Activated T-cell treated with anti-CD3 and anti-CD28 coated beads, Interleukin-2, amount 50 U/mL, for 48 hours (primary cell): ENCODE results near the gene GRB10.
"Not testable (repeated sequence)": the region's sequence is repeated elsewhere in the genome, so short reads cannot be mapped to it uniquely, and the experiment has no call there.

Experiments
- DNase-seq, 2 experiments: peaks; one replicate each; pipeline ENCODE4 v3.0.0-alpha.2; 2020

Gene GRB10

GRCh38 chr7:50565977-50566376, 216.7 kb downstream of the GRB10 start:
- DNase-seq, result no peak

- DNase-seq, result no peak
Measured at GRCh38 chr7:50565559-50565916, 217.2 kb downstream of the GRB10 start.

GRCh38 chr7:50564640-50565558, 217.8 kb downstream of the GRB10 start, which contains the start of gene DDC:
Gene DDC (minus strand): TSS chr7:50565405. CDS start chr7:50544085, 21,320 bp downstream.
- DNase-seq, result no peak

GRCh38 chr7:50564171-50564570, 218.5 kb downstream of the GRB10 start:
- no peak for DNase-seq

GRCh38 chr7:50562136-50562535, 220.6 kb downstream of the GRB10 start:
- no peak for DNase-seq

- DNase-seq, result no peak
Measured at GRCh38 chr7:50560865-50561351, 221.8 kb downstream of the GRB10 start.

GRCh38 chr7:50559881-50560280, 222.8 kb downstream of the GRB10 start:
- no peak for DNase-seq

GRCh38 chr7:50558294-50559053, 224.2 kb downstream of the GRB10 start:
- no peak for DNase-seq

- no peak for DNase-seq
Measured at GRCh38 chr7:50557099-50557498, 225.6 kb downstream of the GRB10 start.

GRCh38 chr7:50556247-50556991, 226.3 kb downstream of the GRB10 start:
- no peak for DNase-seq

- no peak for DNase-seq
Measured at GRCh38 chr7:50555594-50556140, 227.0 kb downstream of the GRB10 start.

- DNase-seq, result no peak
Measured at GRCh38 chr7:50554431-50555322, 228.0 kb downstream of the GRB10 start.

GRCh38 chr7:50553973-50554372, 228.7 kb downstream of the GRB10 start:
- no peak for DNase-seq

- DNase-seq, result no peak
Measured at GRCh38 chr7:50552921-50553320, 229.8 kb downstream of the GRB10 start.

- DNase-seq, result no peak
Measured at GRCh38 chr7:50552139-50552538, 230.6 kb downstream of the GRB10 start.

- DNase-seq, result not testable (repeated sequence)
Measured at GRCh38 chr7:50545613-50546012, 237.1 kb downstream of the GRB10 start.

- no peak for DNase-seq
Measured at GRCh38 chr7:50544992-50545391, 237.7 kb downstream of the GRB10 start.

- no peak for DNase-seq
Measured at GRCh38 chr7:50543776-50544442, 238.8 kb downstream of the GRB10 start.

GRCh38 chr7:50542132-50542531, 240.6 kb downstream of the GRB10 start:
- DNase-seq, result no peak

GRCh38 chr7:50540785-50541579, 241.7 kb downstream of the GRB10 start:
- DNase-seq, result no peak
